NCI-H2029 treated with DMSO at 0.1 percent for 48 hours (cell line): ENCODE data around the gene SLC25A23.
"Not testable (repeated sequence)": the region's sequence is repeated elsewhere in the genome, so short reads cannot be mapped to it uniquely, and the experiment has no call there.

Experiments
- DNase-seq: peaks from one replicate; lab custom pipeline; 2025; lab: John Stamatoyannopoulos, UW

SLC25A23 gene

GRCh38 chr19:6457958-6458694 lies 1.5 kb downstream of the SLC25A23 start:
- DNase-seq = no peak

- no peak for DNase-seq
These were observed 3.7 kb downstream of the SLC25A23 start for GRCh38 chr19:6455924-6456323.

GRCh38 chr19:6453951-6454565 lies 5.5 kb downstream of the SLC25A23 start:
- DNase-seq = no peak

GRCh38 chr19:6452899-6453298 lies 6.7 kb downstream of the SLC25A23 start:
- DNase-seq = no peak

- no peak for DNase-seq
These were observed 7.4 kb downstream of the SLC25A23 start for GRCh38 chr19:6452223-6452614.

GRCh38 chr19:6451583-6452222 lies 7.9 kb downstream of the SLC25A23 start:
- DNase-seq = no peak

GRCh38 chr19:6450166-6450565 lies 9.4 kb downstream of the SLC25A23 start:
- no peak for DNase-seq

GRCh38 chr19:6448045-6448444 lies 11.5 kb downstream of the SLC25A23 start:
- DNase-seq = no peak

- no peak for DNase-seq
These were observed 13.1 kb downstream of the SLC25A23 start for GRCh38 chr19:6446452-6446851.

GRCh38 chr19:6443986-6444385 lies 15.6 kb downstream of the SLC25A23 start:
- no peak for DNase-seq

- DNase-seq = no peak
These were observed 17.4 kb downstream of the SLC25A23 start for GRCh38 chr19:6442087-6442688.

GRCh38 chr19:6440905-6441304 lies 18.7 kb downstream of the SLC25A23 start:
- DNase-seq = no peak

- no peak for DNase-seq
These were observed 19.8 kb downstream of the SLC25A23 start for GRCh38 chr19:6439743-6440142.

- DNase-seq = no peak
These were observed 25.9 kb downstream of the SLC25A23 start, which contains the start of gene SLC25A41 for GRCh38 chr19:6433663-6434062. TSS of gene SLC25A41 (minus strand) at chr19:6433763. CDS start at chr19:6433693, 70 bp downstream.

GRCh38 chr19:6433165-6433564 lies 26.4 kb downstream of the SLC25A23 start:
- DNase-seq = no peak

- no peak for DNase-seq
These were observed 27.7 kb downstream of the SLC25A23 start for GRCh38 chr19:6431891-6432290.

- no peak for DNase-seq
These were observed 30.0 kb downstream of the SLC25A23 start for GRCh38 chr19:6429419-6430221.

- not testable (repeated sequence) for DNase-seq
These were observed 30.7 kb downstream of the SLC25A23 start for GRCh38 chr19:6428692-6429418.

- DNase-seq = no peak
These were observed 32.5 kb downstream of the SLC25A23 start for GRCh38 chr19:6427131-6427530.

GRCh38 chr19:6425732-6426620 lies 33.6 kb downstream of the SLC25A23 start:
- no peak for DNase-seq
